HG03342 (cell line): ENCODE results near the gene OR5B17.
"Not testable (repeated sequence)": the region's sequence is repeated elsewhere in the genome, so short reads cannot be mapped to it uniquely, and the experiment has no call there.

ENCODE experiments used
- ATAC-seq: cut with Tn5 transposase; IDR thresholded peaks from one replicate; pipeline ENCODE4 v1.9.1; 2021; ENCODE audit warnings: mild to moderate bottlenecking, moderate library complexity; ENCODE audit not compliant: unreplicated experiment

OR5B17 gene

GRCh38 chr11:58358969-58359368 is at the start of gene OR5B17:
OR5B17 (minus strand) TSS chr11:58359069; CDS start chr11:58359069, 0 bp downstream.
- ATAC-seq: no peak

- no peak for ATAC-seq
These were observed 47.9 kb upstream of the OR5B17 start, which contains the start of gene OR5B3 for GRCh38 chr11:58406774-58407173. OR5B3 (minus strand) TSS chr11:58406874; CDS start chr11:58403409, 3,465 bp downstream.

- not testable (repeated sequence) for ATAC-seq
These were observed 40.8 kb upstream of the OR5B17 start for GRCh38 chr11:58399622-58400021.

GRCh38 chr11:58395581-58395980 is 36.7 kb upstream of the OR5B17 start:
- no peak for ATAC-seq

GRCh38 chr11:58394195-58394594 is 35.3 kb upstream of the OR5B17 start:
- ATAC-seq: no peak

GRCh38 chr11:58392746-58393145 is 33.9 kb upstream of the OR5B17 start:
- no peak for ATAC-seq

GRCh38 chr11:58391879-58392278 is 33.0 kb upstream of the OR5B17 start:
- no peak for ATAC-seq

GRCh38 chr11:58390551-58391063 is 31.7 kb upstream of the OR5B17 start:
- ATAC-seq: no peak

GRCh38 chr11:58354727-58355126 is 4.1 kb downstream of the OR5B17 start:
- ATAC-seq: no peak

- ATAC-seq: no peak
These were observed 13.7 kb downstream of the OR5B17 start for GRCh38 chr11:58345204-58345603.

GRCh38 chr11:58334708-58335107 is 24.2 kb downstream of the OR5B17 start:
- no peak for ATAC-seq

- ATAC-seq: no peak
These were observed 28.0 kb downstream of the OR5B17 start for GRCh38 chr11:58330861-58331260.

- no peak for ATAC-seq
These were observed 40.3 kb downstream of the OR5B17 start for GRCh38 chr11:58318532-58318931.

- ATAC-seq: peak; percentile 52
These were observed 42.7 kb downstream of the OR5B17 start for GRCh38 chr11:58316142-58316541.
